Adrenal gland (tissue), 12 donors: ENCODE data around the gene ZNF468. TPM values are rescaled to one million over a fixed set of nuclear protein-coding genes. Genes with fewer than 3 reads are reported as not detected.
"Not testable (repeated sequence)": the region's sequence is repeated elsewhere in the genome, so short reads cannot be mapped to it uniquely, and the experiment has no call there.

Source experiments
- DNase-seq, 7 donors: peaks; one replicate each; pipeline ENCODE4 v3.0.0-alpha.2; 2019 to 2020
- H3K27ac ChIP-seq, 5 donors: fragments of 200-600 bp; sonication (generic) in 4 of 5; 1 replicate in 3 of 5; 2 replicates in 2 of 5; pipeline versions ENCODE4 v1.5.1 to v1.8.0; 2016 to 2020; ENCODE audit warnings: mild to moderate bottlenecking in 1 of 5
- H3K27me3 ChIP-seq: fragments of 200-600 bp; 2 replicates; pipeline ENCODE4 v1.8.0; 2021
- H3K36me3 ChIP-seq, 2 donors: fragments of 200-600 bp; replicated peaks in 1 of 2; 1 replicate in 1 of 2; 2 replicates in 1 of 2; pipeline versions ENCODE4 v1.5.1 to v1.8.0; 2018 to 2022
- H3K4me1 ChIP-seq, 2 donors: fragments of 200-600 bp; replicated peaks in 1 of 2; 1 replicate in 1 of 2; 2 replicates in 1 of 2; pipeline versions ENCODE4 v1.5.1 to v1.8.0; 2018 to 2021
- H3K4me3 ChIP-seq, 4 donors: fragments of 200-600 bp; sonication (generic) in 3 of 4; one replicate each; pipeline ENCODE4 v1.5.1; 2016 to 2018
- H3K9me3 ChIP-seq, 3 donors: fragments of 200-600 bp; sonication (generic) in 1 of 3; replicated peaks in 1 of 3; 1 replicate in 2 of 3; 2 replicates in 1 of 3; pipeline versions ENCODE4 v1.5.1 to v1.8.0; 2016 to 2021
- POLR2A ChIP-seq, 2 donors: fragments of 450-650 bp; IDR thresholded peaks; one replicate each; pipeline ENCODE4 v1.6.1; 2017; ENCODE audit warnings: antibody characterized with exemption in 2 of 2, mild to moderate bottlenecking in 2 of 2, moderate library complexity in 1 of 2
- WGBS, 4 donors: extraction: QIAGEN DNeasy Blood & Tissue Kit in 2 of 4; methylation state at CpG; one replicate each; pipeline versions ENCODE4 v1.1.5 to v1.1.7; 2013 to 2017; 5-methylcytosine and 5-hydroxymethylcytosine counted together
- intact Hi-C, 2 donors: fragments of 100-400 bp; cut with DNase I; formaldehyde crosslinking; loops; one replicate each; pipeline versions ENCODE4 v1.14.1 to v1.15.0; 2022 to 2023
- polyA plus RNA-seq, 3 donors: library from polyadenylated mRNA; stranded (reverse); fragments of 200-250 nt in 2 of 3; fragments of 350-450 nt in 1 of 3; fragmentation: Illumina TruSeq in 1 of 3; extraction: RNeasy Lipid Tissue Mini Kit (QIAGEN cat#74804) in 1 of 3; gene quantifications; one replicate each; pipeline ENCODE4 v1.2.3, GENCODE V29; 2013 to 2014
- total RNA-seq, 9 donors: library from RNA; depleted of rRNA in 4 of 9; stranded (reverse); fragments of >200 nt in 4 of 9; fragments of 120-200 nt in 1 of 9; fragmentation: NEBNext Ultra II Directional in 1 of 9; extraction: Animal tissue kit (Norgen Biotek cat#: 25700) in 1 of 9; gene quantifications; one replicate each; pipeline versions ENCODE4 v1.1.0 to v1.2.4, GENCODE V29; 2013 to 2023
- TF ChIP-seq, protein P1 (sequence below), 6 experiments: fragments of 450-650 bp in 4 of 6; fragments of 200-600 bp in 2 of 6; sonication (generic) in 1 of 6; IDR thresholded peaks; 1 replicate in 5 of 6; 2 replicates in 1 of 6; pipeline versions ENCODE4 v1.5.1 to v1.8.0; 2016 to 2021; ENCODE audit warnings: antibody characterized with exemption in 6 of 6, mild to moderate bottlenecking in 2 of 6, moderate library complexity in 1 of 6
- donor health status: healthy with polysubstance abuse.
- donor health status: Bipolar disorder and iron deficiency.
- donor health status: DM: yes; HTN: yes; CAD: no.
- donor health status: DM: no; HTN: no; CAD: no.
- donor health status: DM: no; HTN: no; CAD: no.
- donor health status: DM: yes; HTN: yes; CAD: no.

Gene ZNF468
- total and polyA plus RNA-seq, 12 donors: 5.5 to 109 (median 17.8) TPM

DNA sequence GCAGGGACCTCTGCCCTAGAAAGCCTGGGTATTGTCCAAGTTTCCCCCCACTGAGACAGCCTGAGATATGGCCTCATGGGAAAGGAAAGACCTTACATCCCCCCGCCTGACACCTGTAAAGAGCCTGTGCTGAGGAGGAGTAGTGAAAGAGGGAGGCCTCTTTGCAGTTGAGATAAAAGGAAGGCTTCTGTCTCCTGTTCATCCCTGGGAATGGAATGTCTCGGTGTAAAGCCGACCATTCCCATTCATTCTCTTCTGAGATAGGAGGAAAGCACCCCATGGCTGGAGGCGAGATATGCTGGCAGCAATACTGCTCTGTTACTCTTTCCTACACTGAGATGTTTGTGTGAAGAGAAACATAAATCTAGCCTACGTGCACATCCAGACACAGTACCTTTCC lies 10.1 kb downstream of the ZNF468 start:
- intact Hi-C loops, H3K27me3 ChIP-seq, H3K27ac ChIP-seq, H3K4me1 ChIP-seq, H3K4me3 ChIP-seq, DNase-seq: not testable (repeated sequence)
- Histone ChIP-seq H3K9me3 (peaks cover 0 to 12% (median 0%) of the 10 kb centered on the region in 3 donors), H3K36me3 (peaks cover 0 to 84% of the 10 kb centered on the region in 2 donors)
- 72 to 80% (median 75%) methylated on average over 4 to 5 of the region's 5 CpGs for WGBS, 4 donors

- H3K27me3 ChIP-seq, DNase-seq, intact Hi-C loops, H3K27ac ChIP-seq, H3K4me1 ChIP-seq: not testable (repeated sequence)
- Histone ChIP-seq H3K36me3 (peaks cover 0 to 34% of the 10 kb centered on the region in 2 donors), H3K9me3 (peaks cover 0 to 62% (median 9%) of the 10 kb centered on the region in 3 donors), H3K4me3 (peak overlapping the region in 1 of 4 donors; percentile 17)
- 94 to 98% (median 97%) methylated on average over 10 of the region's 10 CpGs for WGBS, 4 donors
These were observed 16.5 kb downstream of the ZNF468 start for GRCh38 chr19:52840825-52841465.

GRCh38 chr19:52834289-52834688 lies 23.1 kb downstream of the ZNF468 start:
- H3K4me3 ChIP-seq, H3K36me3 ChIP-seq, H3K27me3 ChIP-seq, H3K27ac ChIP-seq, intact Hi-C loops, DNase-seq, H3K4me1 ChIP-seq: not testable (repeated sequence)
- peaks cover 0 to 23% (median 0%) of the 10 kb centered on the region in 3 donors for H3K9me3 ChIP-seq
- WGBS, 4 donors: 63 to 68% (median 65%) methylated on average over 1 of the region's 1 CpG

DNA sequence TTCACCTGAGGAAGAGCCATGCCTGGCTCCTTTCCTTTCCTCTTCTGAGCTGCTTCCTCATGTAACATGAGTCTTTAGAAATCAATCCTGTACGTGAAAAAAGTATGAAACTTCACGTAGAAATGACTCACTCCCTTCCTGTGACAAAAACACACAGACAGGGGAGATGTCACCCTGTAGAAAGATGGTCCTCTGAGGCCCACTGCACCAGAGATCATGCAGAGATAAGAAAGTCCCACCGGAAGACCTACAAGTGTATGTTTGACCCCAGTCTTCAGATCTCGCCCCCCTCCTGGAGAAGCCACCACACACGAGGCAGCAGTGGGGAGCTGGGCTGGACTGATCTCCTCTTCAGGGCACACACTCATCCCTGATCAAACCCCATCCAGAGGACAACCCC lies 23.9 kb downstream of the ZNF468 start:
- H3K27me3 ChIP-seq, H3K4me3 ChIP-seq, H3K36me3 ChIP-seq, DNase-seq, H3K27ac ChIP-seq, H3K4me1 ChIP-seq, intact Hi-C loops: not testable (repeated sequence)
- peaks cover 0 to 15% (median 0%) of the 10 kb centered on the region in 3 donors for H3K9me3 ChIP-seq
- 48 to 57% (median 53%) methylated on average over 5 of the region's 5 CpGs for WGBS, 4 donors

GRCh38 chr19:52829866-52830265 lies 27.6 kb downstream of the ZNF468 start:
- H3K4me1 ChIP-seq, H3K36me3 ChIP-seq, H3K4me3 ChIP-seq, intact Hi-C loops, H3K9me3 ChIP-seq, H3K27me3 ChIP-seq, H3K27ac ChIP-seq, DNase-seq: not testable (repeated sequence)
- WGBS, 4 donors: 65 to 88% (median 79%) methylated on average over 6 to 7 of the region's 7 CpGs

DNA sequence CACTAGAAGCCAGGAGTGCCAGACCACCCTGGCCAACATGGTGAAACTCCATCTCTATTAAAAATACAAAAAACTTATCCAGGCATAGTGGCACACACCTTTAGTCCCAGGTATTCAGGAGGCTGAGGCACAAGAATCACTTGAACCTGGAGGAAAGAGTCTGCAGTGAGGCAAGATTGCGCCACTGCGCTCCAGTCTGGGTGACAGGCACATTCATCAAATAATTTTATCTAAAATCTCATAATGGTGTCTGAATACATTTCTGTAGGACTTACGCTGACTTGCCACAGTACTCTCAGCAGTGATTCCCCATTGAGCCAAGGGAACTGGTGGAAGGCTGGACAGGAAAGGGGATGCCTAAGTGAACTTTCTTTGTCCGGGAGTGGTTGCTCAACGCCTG lies 31.7 kb downstream of the ZNF468 start:
- no peak for TF ChIP-seq POLR2A (IDR thresholded peaks at IDR 0.05)
- TF ChIP-seq, protein P1, sequence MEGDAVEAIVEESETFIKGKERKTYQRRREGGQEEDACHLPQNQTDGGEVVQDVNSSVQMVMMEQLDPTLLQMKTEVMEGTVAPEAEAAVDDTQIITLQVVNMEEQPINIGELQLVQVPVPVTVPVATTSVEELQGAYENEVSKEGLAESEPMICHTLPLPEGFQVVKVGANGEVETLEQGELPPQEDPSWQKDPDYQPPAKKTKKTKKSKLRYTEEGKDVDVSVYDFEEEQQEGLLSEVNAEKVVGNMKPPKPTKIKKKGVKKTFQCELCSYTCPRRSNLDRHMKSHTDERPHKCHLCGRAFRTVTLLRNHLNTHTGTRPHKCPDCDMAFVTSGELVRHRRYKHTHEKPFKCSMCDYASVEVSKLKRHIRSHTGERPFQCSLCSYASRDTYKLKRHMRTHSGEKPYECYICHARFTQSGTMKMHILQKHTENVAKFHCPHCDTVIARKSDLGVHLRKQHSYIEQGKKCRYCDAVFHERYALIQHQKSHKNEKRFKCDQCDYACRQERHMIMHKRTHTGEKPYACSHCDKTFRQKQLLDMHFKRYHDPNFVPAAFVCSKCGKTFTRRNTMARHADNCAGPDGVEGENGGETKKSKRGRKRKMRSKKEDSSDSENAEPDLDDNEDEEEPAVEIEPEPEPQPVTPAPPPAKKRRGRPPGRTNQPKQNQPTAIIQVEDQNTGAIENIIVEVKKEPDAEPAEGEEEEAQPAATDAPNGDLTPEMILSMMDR (IDR thresholded peaks at IDR 0.05): no peak
- no peaks in the 10 kb centered on the region for H3K9me3 ChIP-seq
- no peaks in the 10 kb centered on the region for H3K36me3 ChIP-seq
- no peak overlapping the region for H3K27ac ChIP-seq
- H3K4me1 ChIP-seq: no peaks in the 10 kb centered on the region
- DNase-seq: no peak
- WGBS, 4 donors: 91 to 97% (median 92%) methylated on average over 4 to 5 of the region's 5 CpGs
- no peaks in the 10 kb centered on the region for H3K27me3 ChIP-seq
- intact Hi-C loops: no loop called here
- H3K4me3 ChIP-seq: no peak overlapping the region

DNA sequence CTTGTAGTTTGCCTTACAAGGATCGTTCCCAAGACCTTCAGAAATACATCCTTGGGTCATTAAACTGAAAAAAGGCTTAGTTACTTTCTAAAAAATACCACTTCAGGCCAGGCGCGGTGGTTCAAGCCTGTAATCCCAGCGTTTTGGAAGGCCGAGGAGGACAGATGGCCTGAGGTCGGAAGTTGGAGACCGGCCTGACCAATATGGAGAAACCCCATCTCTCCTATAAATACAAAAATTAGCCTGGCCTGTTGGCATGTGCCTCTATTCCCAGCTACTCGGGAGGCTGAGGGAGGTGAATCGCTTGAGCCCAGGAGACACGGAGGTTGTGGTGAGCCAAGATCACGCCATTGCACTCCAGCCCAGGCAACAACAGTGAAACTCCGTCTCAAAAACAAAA lies 33.7 kb downstream of the ZNF468 start:
- 91 to 95% (median 93%) methylated on average over 12 of the region's 12 CpGs for WGBS, 4 donors
- no peaks in the 10 kb centered on the region for H3K9me3 ChIP-seq
- intact Hi-C loops: no loop called here

More for the DNA sequence above, 33.7 kb downstream of the ZNF468 start:
- H3K4me3 ChIP-seq: no peak overlapping the region
- H3K4me1 ChIP-seq: no peaks in the 10 kb centered on the region
- no peaks in the 10 kb centered on the region for H3K36me3 ChIP-seq
- no peak for DNase-seq
- H3K27me3 ChIP-seq: no peaks in the 10 kb centered on the region
- no peak overlapping the region for H3K27ac ChIP-seq
- no peak for TF ChIP-seq POLR2A (IDR thresholded peaks at IDR 0.05)
- TF ChIP-seq, protein P1 (IDR thresholded peaks at IDR 0.05): no peak
